Naive thymus-derived CD4-positive, alpha-beta T cell (primary cell): ENCODE results near the gene ELMO1. TPM values are rescaled to one million over a fixed set of nuclear protein-coding genes. Genes with fewer than 3 reads are reported as not detected.
A peak's percentile ranks its signal among the peaks of the same experiment; 100 is the strongest.

Experiments used
- ATAC-seq: fragments of 150-1000 bp; cut with Tn5 transposase; 2 replicates; pipeline ENCODE4 v1.10.0; 2021; ENCODE audit warnings: mild to moderate bottlenecking, moderate library complexity
- CTCF ChIA-PET: fragments of 350-600 bp; sonication (Branson Sonifier 250); formaldehyde crosslinking; loops from one replicate; lab custom pipeline; 2021; ENCODE audit warnings: antibody characterized with exemption; lab: Charles Lee
- POLR2A ChIA-PET: fragments of 350-600 bp; sonication (Branson Sonifier 250); formaldehyde crosslinking; loops from one replicate; lab custom pipeline; 2021; ENCODE audit warnings: antibody characterized with exemption, inconsistent platforms; lab: Charles Lee
- DNase-seq, 9 donors: peaks; one replicate each; pipeline versions ENCODE4 v3.0.0 to v3.0.0-alpha.2; 2020 to 2022; ENCODE audit warnings: mixed read lengths in 1 of 9
- H3K27ac ChIP-seq: one replicate; pipeline ENCODE4 v1.7.0; 2013; ENCODE audit warnings: mild to moderate bottlenecking, low read depth, low read length, moderate library complexity
- H3K27me3 ChIP-seq, 2 donors: one replicate each; pipeline ENCODE4 v1.7.0; 2013; ENCODE audit warnings: low read length in 2 of 2, mild to moderate bottlenecking in 2 of 2, moderate library complexity in 2 of 2; ENCODE audit not compliant: control insufficient read depth in 2 of 2, insufficient read depth in 2 of 2
- H3K36me3 ChIP-seq, 3 experiments: 1 replicate in 2 of 3; 2 replicates in 1 of 3; pipeline ENCODE4 v1.7.0; 2013; ENCODE audit warnings: low read length in 3 of 3, mild to moderate bottlenecking in 3 of 3, moderate library complexity in 1 of 3; ENCODE audit not compliant: insufficient read depth in 3 of 3, control insufficient read depth in 2 of 3
- H3K4me1 ChIP-seq, 2 donors: one replicate each; pipeline ENCODE4 v1.7.0; 2013; ENCODE audit warnings: low read length in 2 of 2, mild to moderate bottlenecking in 2 of 2, moderate library complexity in 1 of 2; ENCODE audit not compliant: control insufficient read depth in 2 of 2, insufficient read depth in 2 of 2
- H3K4me3 ChIP-seq: 2 replicates; pipeline ENCODE4 v1.7.0; 2013; ENCODE audit warnings: mild to moderate bottlenecking, low read length
- H3K9me3 ChIP-seq, 3 experiments: 1 replicate in 2 of 3; 2 replicates in 1 of 3; pipeline ENCODE4 v1.7.0; 2013; ENCODE audit warnings: low read length in 3 of 3; ENCODE audit not compliant: control insufficient read depth in 2 of 3
- H3K27ac Mint-ChIP-seq, 9 donors: one replicate each; pipeline ENCODE4 v1.8.0; 2020 to 2022; ENCODE audit warnings: mixed read lengths in 9 of 9, mild to moderate bottlenecking in 8 of 9, moderate library complexity in 5 of 9, inconsistent platforms in 2 of 9
- H3K27me3 Mint-ChIP-seq, 5 donors: one replicate each; pipeline ENCODE4 v1.8.0; 2021 to 2022; ENCODE audit warnings: mixed read lengths in 5 of 5, mild to moderate bottlenecking in 1 of 5
- H3K36me3 Mint-ChIP-seq, 5 donors: one replicate each; pipeline ENCODE4 v1.8.0; 2020 to 2022; ENCODE audit warnings: mixed read lengths in 5 of 5, mild to moderate bottlenecking in 3 of 5, inconsistent platforms in 1 of 5
- H3K4me1 Mint-ChIP-seq, 7 donors: one replicate each; pipeline ENCODE4 v1.8.0; 2020 to 2022; ENCODE audit warnings: mixed read lengths in 7 of 7, mild to moderate bottlenecking in 3 of 7, inconsistent platforms in 1 of 7
- H3K4me3 Mint-ChIP-seq, 10 donors: one replicate each; pipeline ENCODE4 v1.8.0; 2020 to 2022; ENCODE audit warnings: mild to moderate bottlenecking in 10 of 10, mixed read lengths in 10 of 10, moderate library complexity in 6 of 10, inconsistent platforms in 2 of 10
- H3K9me3 Mint-ChIP-seq, 11 donors: one replicate each; pipeline ENCODE4 v1.8.0; 2020 to 2022; ENCODE audit warnings: mixed read lengths in 11 of 11, mild to moderate bottlenecking in 4 of 11, inconsistent platforms in 1 of 11, moderate library complexity in 1 of 11
- intact Hi-C, 2 donors: fragments of 100-400 bp; cut with micrococcal nuclease; formaldehyde crosslinking; loops; one replicate each; pipeline ENCODE4 v1.15.1; 2023
- polyA plus RNA-seq, 2 donors: library from polyadenylated mRNA; unstranded; fragments of 300-500 nt; fragmentation: Illumina TruSeq; gene quantifications; one replicate each; pipeline ENCODE4 v1.2.3, GENCODE V29; 2021
- total RNA-seq, 6 experiments: library from RNA in 5 of 6; stranded (reverse) in 5 of 6; gene quantifications; 1 replicate in 5 of 6; 2 replicates in 1 of 6; pipeline ENCODE4 v1.2.3 and lab custom pipeline; 2021 to 2026

ELMO1 gene
- total and polyA plus RNA-seq, 7 experiments from 2014 or later = 63.6 to 160 (median 124) TPM

DNA sequence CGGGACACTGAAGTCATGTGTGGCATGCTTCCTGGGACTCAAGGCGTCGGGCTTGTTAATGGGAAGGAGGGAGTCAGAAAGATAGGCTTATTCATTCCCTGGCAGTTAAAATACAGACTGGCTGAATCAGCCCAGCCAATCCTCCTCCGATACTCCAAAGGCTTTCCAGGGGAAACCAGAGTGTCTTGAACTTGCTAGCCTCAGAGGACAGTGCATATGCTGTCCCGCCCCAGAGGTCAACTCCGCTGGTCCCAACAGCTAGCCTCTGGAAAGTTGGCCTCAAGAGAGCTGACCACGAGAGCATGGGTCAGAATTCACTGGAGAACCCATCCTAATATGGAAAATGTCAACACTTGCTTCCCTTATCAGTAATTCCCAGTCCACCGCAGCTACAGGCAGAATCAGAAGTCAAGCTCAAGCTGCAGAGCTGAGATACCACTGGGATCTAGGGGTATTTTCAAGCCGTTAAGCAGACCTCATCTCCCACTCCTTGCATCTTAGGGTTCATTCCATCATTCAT is 43.0 kb downstream of the ELMO1 start:
- Histone ChIP-seq H3K4me1 (peaks cover 14 to 23% of the 10 kb centered on the region in 2 donors), H3K4me3 (no peak overlapping the region), H3K27me3 (no peaks in the 10 kb centered on the region), H3K9me3 (peaks cover 0 to 4% (median 0%) of the 10 kb centered on the region in 3 experiments), H3K27ac (no peak overlapping the region), H3K36me3 (no peaks in the 10 kb centered on the region)
- CTCF ChIA-PET = interaction anchor here (0.6 to 0.7 kb wide), 2 partner anchors 34 to 725 kb away, joined by 4 to 5 read pairs; no protein-coding TSS in a partner anchor
- no peak for DNase-seq
- ATAC-seq = no peak
- Mint-ChIP-seq H3K4me1 (peaks cover 43 to 86% (median 77%) of the 10 kb centered on the region in 7 donors), H3K4me3 (peak overlapping the region in 1 of 10 donors; percentile 22), H3K27ac (peak overlapping the region in 2 of 9 donors; percentile 29 to 40), H3K9me3 (peaks cover 0 to 24% (median 4%) of the 10 kb centered on the region in 11 donors), H3K36me3 (peaks cover 4 to 34% (median 19%) of the 10 kb centered on the region in 5 donors), H3K27me3 (no peaks in the 10 kb centered on the region)
- intact Hi-C loops = no loop called here
- POLR2A ChIA-PET = interaction anchor here (0.6 to 1.4 kb wide), 2 partner anchors 37 to 42 kb away, joined by 3 read pairs; no protein-coding TSS in a partner anchor

DNA sequence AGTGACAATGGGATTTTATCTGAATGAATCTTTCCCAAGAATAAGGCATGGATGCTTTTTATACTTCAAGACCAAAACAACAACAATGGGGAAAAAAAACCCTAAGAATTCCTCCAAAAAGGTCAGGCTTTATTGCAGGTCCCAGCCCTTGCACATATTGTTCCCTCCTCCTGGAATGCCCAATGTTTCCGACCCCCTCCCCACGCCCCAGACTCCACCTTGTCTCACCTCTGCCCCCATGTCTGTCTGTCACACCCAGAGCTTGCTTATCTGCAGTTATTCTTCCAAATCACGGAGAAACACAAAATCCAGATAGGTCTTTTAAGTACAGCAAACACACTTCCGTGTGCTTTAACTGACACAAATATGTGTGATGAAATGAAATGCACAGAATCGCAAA is 43.5 kb downstream of the ELMO1 start:
- Histone ChIP-seq H3K4me3 (no peak overlapping the region), H3K9me3 (peaks cover 0 to 4% (median 0%) of the 10 kb centered on the region in 3 experiments), H3K4me1 (peaks cover 8 to 18% of the 10 kb centered on the region in 2 donors), H3K36me3 (no peaks in the 10 kb centered on the region), H3K27me3 (no peaks in the 10 kb centered on the region), H3K27ac (no peak overlapping the region)
- H3K9me3 Mint-ChIP-seq = peaks cover 0 to 26% (median 4%) of the 10 kb centered on the region in 11 donors
- intact Hi-C loops = no loop called here
- ChIA-PET CTCF (no interaction called here), POLR2A (interaction anchor here (1.4 kb wide), 1 partner anchor 43 kb away, joined by 3 read pairs; no protein-coding TSS in a partner anchor)
- ATAC-seq (no peak), DNase-seq (no peak)
- peaks cover 4 to 37% (median 23%) of the 10 kb centered on the region in 5 donors for H3K36me3 Mint-ChIP-seq
- H3K27ac Mint-ChIP-seq = peak overlapping the region in 2 of 9 donors; percentile 16 to 59
- H3K4me1 Mint-ChIP-seq = peaks cover 39 to 85% (median 76%) of the 10 kb centered on the region in 7 donors
- no peak overlapping the region for H3K4me3 Mint-ChIP-seq
- no peaks in the 10 kb centered on the region for H3K27me3 Mint-ChIP-seq

- DNase-seq = no peak
- CTCF ChIA-PET = interaction anchor here (0.7 kb wide), 1 partner anchor 52 kb away, joined by 4 read pairs; no protein-coding TSS in a partner anchor
- Mint-ChIP-seq H3K4me1 (peaks cover 22 to 86% (median 74%) of the 10 kb centered on the region in 7 donors), H3K27ac (peak overlapping the region in 1 of 9 donors; percentile 29), H3K36me3 (peaks cover 4 to 42% (median 19%) of the 10 kb centered on the region in 5 donors), H3K27me3 (no peaks in the 10 kb centered on the region), H3K9me3 (peaks cover 0 to 24% (median 4%) of the 10 kb centered on the region in 11 donors), H3K4me3 (no peak overlapping the region)
- no peak overlapping the region for H3K4me3 ChIP-seq
- H3K27me3 ChIP-seq = no peaks in the 10 kb centered on the region
- POLR2A ChIA-PET = interaction anchor here (0.6 kb wide), 1 partner anchor 40 kb away, joined by 4 read pairs; no protein-coding TSS in a partner anchor
- ATAC-seq = no peak
- intact Hi-C loops = loop anchor here in 1 of 2 donors (2.0 kb wide), 1 partner anchor 17 kb away; no protein-coding TSS in a partner anchor
- no peaks in the 10 kb centered on the region for H3K36me3 ChIP-seq
- H3K4me1 ChIP-seq = peaks cover 0 to 5% of the 10 kb centered on the region in 2 donors
- H3K27ac ChIP-seq = no peak overlapping the region
- H3K9me3 ChIP-seq = peaks cover 0 to 4% (median 0%) of the 10 kb centered on the region in 3 experiments
Measured at GRCh38 chr7:37399876-37400421, 48.7 kb downstream of the ELMO1 start.

DNA sequence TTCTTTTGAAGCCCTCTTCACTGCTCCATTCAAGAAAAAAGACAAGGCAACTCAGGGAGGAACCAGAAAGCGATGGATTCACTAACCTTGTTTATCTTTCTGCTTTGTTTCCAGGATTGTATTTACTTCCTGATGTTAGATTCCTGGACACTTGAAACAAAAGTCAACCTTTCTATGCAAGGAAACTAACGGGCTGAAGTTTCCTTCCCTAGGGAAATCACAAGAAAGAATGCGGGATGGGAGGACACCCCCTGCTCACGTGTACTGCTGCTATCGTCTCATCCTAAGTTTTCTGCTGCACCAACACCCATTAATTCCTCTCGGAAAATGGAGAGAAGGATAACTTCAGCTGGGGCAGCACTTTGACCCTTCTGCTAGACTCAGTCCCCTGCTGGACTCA is 50.3 kb downstream of the ELMO1 start:
- intact Hi-C loops = no loop called here
- H3K9me3 Mint-ChIP-seq = peaks cover 0 to 22% (median 4%) of the 10 kb centered on the region in 11 donors
- CTCF ChIA-PET = no interaction called here
- peaks cover 0 to 7% of the 10 kb centered on the region in 2 donors for H3K4me1 ChIP-seq
- H3K4me1 Mint-ChIP-seq = peaks cover 28 to 93% (median 81%) of the 10 kb centered on the region in 7 donors
- ATAC-seq (no peak), DNase-seq (no peak)
- H3K27me3 ChIP-seq = no peaks in the 10 kb centered on the region
- H3K4me3 Mint-ChIP-seq = peak overlapping the region in 1 of 10 donors; percentile 18
- no peak overlapping the region for H3K4me3 ChIP-seq
- peaks cover 0 to 4% (median 0%) of the 10 kb centered on the region in 3 experiments for H3K9me3 ChIP-seq
- no peak overlapping the region for H3K27ac Mint-ChIP-seq
- H3K36me3 ChIP-seq = no peaks in the 10 kb centered on the region
- peaks cover 4 to 38% (median 19%) of the 10 kb centered on the region in 5 donors for H3K36me3 Mint-ChIP-seq
- H3K27me3 Mint-ChIP-seq = no peaks in the 10 kb centered on the region
- POLR2A ChIA-PET = no interaction called here
- no peak overlapping the region for H3K27ac ChIP-seq

- intact Hi-C loops = no loop called here
- peaks cover 0 to 2% (median 0%) of the 10 kb centered on the region in 11 donors for H3K9me3 Mint-ChIP-seq
- Histone ChIP-seq H3K9me3 (no peaks in the 10 kb centered on the region), H3K4me1 (peaks cover 0 to 21% of the 10 kb centered on the region in 2 donors), H3K27me3 (no peaks in the 10 kb centered on the region), H3K36me3 (no peaks in the 10 kb centered on the region), H3K4me3 (no peak overlapping the region), H3K27ac (no peak overlapping the region)
- DNase-seq = no peak
- no peaks in the 10 kb centered on the region for H3K27me3 Mint-ChIP-seq
- H3K27ac Mint-ChIP-seq = peak overlapping the region in 4 of 9 donors; percentile 5 to 75 (median 52)
- POLR2A ChIA-PET = interaction anchor here (0.6 kb wide), 1 partner anchor 14 kb away, joined by 3 read pairs; no protein-coding TSS in a partner anchor
- H3K4me3 Mint-ChIP-seq = peak overlapping the region in 3 of 10 donors; percentile 12 to 39 (median 14)
- CTCF ChIA-PET = interaction anchor here (0.6 to 1.3 kb wide), 2 partner anchors 58 to 111 kb away, joined by 3 to 4 read pairs; no protein-coding TSS in a partner anchor
- H3K36me3 Mint-ChIP-seq = peaks cover 0 to 16% (median 5%) of the 10 kb centered on the region in 5 donors
- peak; percentile 66 for ATAC-seq
- peaks cover 39 to 94% (median 90%) of the 10 kb centered on the region in 7 donors for H3K4me1 Mint-ChIP-seq
Measured at GRCh38 chr7:37395618-37396259, 52.9 kb downstream of the ELMO1 start.

DNA sequence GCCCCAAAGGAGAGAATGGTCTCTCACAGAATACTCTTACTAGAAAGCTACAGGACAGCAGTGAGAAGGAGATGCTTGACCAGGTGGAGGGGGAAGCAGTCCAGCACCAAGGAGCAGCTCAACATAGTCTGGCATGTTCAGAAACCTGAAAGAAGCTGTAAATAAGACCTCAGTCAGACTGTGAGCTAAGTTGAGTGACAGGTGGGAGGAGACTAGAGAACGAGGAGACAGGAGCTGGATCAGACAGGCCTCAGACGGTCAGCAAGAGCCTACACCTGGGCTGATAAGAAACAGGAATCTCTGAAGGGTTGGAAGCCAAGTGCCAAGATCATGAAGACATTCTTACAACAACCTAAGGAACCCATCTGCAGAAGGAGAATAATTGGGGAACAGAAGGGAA is 54.5 kb downstream of the ELMO1 start:
- Mint-ChIP-seq H3K4me3 (peak overlapping the region in 3 of 10 donors; percentile 0 to 29 (median 7)), H3K9me3 (no peaks in the 10 kb centered on the region), H3K27ac (peak overlapping the region in 5 of 9 donors; percentile 6 to 77 (median 58)), H3K4me1 (peaks cover 37 to 94% (median 78%) of the 10 kb centered on the region in 7 donors), H3K36me3 (peaks cover 0 to 11% (median 0%) of the 10 kb centered on the region in 5 donors), H3K27me3 (no peaks in the 10 kb centered on the region)
- H3K4me3 ChIP-seq = no peak overlapping the region
- POLR2A ChIA-PET = no interaction called here
- H3K36me3 ChIP-seq = no peaks in the 10 kb centered on the region
- intact Hi-C loops = no loop called here
- H3K27ac ChIP-seq = no peak overlapping the region
- H3K4me1 ChIP-seq = peaks cover 0 to 21% of the 10 kb centered on the region in 2 donors
- DNase-seq (no peak), ATAC-seq (no peak)
- H3K27me3 ChIP-seq = no peaks in the 10 kb centered on the region
- no peaks in the 10 kb centered on the region for H3K9me3 ChIP-seq
- CTCF ChIA-PET = interaction anchor here (0.6 to 1.3 kb wide), 2 partner anchors 14 to 45 kb away, joined by 4 read pairs; no protein-coding TSS in a partner anchor
